ENCODE measurements around the gene PIH1D1.

DNA sequence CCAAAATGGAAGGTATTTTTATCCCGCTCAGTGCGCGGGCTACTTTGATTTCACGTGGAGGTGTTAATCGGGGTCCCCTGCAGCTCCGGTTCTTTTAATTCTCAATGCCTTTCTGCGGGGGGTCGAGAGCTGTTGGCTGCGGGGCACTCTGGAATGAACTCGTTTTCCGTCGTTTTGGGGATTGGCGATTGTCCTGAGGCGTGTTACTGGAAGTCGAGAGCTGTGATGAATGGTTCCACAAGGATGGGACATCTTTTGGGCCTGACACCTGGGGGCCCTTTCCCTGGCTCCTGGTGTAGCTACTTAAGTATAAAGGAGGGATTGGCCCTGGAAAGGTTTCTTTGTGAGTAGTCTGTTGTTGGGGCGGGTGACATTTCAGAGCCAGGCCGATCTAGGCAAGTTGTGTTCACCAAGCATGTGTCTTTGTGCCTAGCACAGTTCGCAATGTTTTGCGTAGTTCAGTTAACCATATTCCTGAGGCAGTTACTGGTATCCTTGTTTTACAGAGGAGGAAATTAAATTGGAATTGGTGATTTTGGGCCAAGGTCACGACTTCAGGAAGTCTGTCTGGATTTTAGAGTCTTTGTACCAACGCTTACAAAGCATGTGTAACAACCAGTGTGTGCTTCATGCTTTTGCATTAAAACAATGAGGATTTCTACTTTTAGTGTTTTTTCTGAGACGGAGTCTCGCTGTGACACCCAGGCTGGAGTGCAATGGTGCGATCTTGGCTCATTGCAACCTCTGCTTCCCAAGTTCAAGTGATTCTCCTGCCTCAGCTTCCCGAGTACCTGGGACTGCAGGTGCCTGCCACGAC lies 36.6 kb upstream of the PIH1D1 start:
- TF ChIP-seq, protein P1, sequence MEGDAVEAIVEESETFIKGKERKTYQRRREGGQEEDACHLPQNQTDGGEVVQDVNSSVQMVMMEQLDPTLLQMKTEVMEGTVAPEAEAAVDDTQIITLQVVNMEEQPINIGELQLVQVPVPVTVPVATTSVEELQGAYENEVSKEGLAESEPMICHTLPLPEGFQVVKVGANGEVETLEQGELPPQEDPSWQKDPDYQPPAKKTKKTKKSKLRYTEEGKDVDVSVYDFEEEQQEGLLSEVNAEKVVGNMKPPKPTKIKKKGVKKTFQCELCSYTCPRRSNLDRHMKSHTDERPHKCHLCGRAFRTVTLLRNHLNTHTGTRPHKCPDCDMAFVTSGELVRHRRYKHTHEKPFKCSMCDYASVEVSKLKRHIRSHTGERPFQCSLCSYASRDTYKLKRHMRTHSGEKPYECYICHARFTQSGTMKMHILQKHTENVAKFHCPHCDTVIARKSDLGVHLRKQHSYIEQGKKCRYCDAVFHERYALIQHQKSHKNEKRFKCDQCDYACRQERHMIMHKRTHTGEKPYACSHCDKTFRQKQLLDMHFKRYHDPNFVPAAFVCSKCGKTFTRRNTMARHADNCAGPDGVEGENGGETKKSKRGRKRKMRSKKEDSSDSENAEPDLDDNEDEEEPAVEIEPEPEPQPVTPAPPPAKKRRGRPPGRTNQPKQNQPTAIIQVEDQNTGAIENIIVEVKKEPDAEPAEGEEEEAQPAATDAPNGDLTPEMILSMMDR (IDR thresholded peaks at IDR 0.05; ENCODE audit: low read depth, low read length), result no peak
- TF ChIP-seq MYC (IDR thresholded peaks at IDR 0.05; ENCODE audit: low read depth, low read length), result no peak
